ENCODE data around the gene PNPLA3.

PNPLA3 gene

DNA sequence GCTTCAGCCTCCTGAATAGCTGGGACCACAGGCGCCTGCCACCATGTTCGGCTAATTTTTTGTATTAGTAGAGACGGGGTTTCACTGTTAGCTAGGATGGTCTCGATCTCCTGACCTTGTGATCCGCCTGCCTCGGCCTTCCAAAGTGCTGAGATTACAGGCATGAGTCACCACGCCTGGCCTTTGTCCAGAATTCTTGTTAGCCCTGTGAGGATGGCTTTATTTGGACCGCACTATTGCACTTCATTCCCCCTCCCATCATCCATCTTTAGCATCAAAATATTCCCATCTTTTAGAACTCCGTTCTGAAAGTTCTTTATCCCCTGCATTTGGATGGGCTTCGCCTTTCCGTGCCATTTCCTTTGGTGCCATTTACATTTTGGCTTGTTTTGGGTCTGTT is 34.3 kb downstream of the PNPLA3 start:
- DNase-seq (ENCODE audit: low spot score) = no peak

GRCh38 chr22:43964314-43964857 is 40.8 kb downstream of the PNPLA3 start:
- DNase-seq (ENCODE audit: low spot score) = no peak

- DNase-seq (ENCODE audit: low spot score) = no peak
Measured at GRCh38 chr22:43967069-43967468, 43.5 kb downstream of the PNPLA3 start.

DNA sequence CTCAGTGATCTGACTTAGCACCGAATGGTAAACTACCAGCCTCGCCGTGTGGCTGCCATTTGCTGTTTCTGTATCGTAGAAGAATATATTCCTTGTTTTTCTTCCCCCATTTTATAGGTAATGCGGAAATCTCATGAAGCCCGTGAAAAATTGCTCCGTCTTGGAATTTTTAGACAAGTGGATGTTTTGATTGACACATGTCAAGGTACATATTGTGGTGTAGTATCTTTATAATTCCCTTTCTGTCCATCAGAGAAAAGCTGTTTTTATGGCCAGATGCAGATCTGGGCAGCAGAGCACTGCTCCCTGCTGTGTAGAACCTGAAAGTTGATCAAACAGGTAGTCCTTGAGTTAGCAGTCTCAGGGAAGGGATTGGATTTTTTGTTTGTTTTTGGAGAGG is 45.0 kb downstream of the PNPLA3 start:
- no peak for DNase-seq (ENCODE audit: low spot score)

DNA sequence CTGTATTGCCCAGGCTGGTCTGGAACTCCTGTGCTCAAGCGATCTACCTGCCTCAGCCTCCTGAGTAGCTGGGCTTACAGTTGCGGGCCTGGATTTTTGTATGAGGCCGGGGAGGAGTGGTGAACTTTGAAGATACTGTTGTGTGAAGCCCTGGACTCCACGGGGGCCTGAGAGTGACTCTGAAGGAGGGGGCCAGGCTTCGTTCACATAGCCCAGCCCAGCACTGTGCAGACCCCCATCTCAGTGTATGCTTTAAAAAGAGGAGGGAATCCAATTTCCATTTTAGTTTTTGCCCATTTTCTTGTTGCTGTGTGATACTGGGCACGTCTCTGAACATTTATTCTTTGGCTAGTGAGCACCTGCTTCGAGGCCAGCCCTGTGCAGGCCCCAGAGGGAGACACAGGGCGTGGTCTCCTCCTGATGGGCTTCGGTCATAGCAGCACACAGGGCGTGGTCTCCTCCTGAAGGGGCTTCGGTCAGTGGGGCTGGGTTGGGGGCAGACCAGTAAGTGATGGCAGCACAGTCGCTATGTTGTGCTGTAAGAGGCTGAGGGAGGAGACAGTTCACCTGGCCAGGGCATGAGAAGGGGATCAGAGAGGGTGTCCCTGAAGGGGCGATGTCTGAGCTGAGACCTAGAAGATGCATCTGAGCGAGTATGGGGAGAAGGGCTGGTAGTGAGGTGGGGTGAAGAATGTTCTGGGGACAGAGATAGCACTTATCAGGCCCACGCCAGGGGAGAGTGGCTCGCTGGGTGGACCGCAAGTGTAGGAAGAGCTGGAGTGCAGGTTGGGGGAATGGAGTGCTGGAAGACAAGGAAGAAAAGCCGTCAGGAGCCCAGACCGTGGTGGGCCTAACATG is 45.6 kb downstream of the PNPLA3 start:
- no peak for DNase-seq (ENCODE audit: low spot score)

DNA sequence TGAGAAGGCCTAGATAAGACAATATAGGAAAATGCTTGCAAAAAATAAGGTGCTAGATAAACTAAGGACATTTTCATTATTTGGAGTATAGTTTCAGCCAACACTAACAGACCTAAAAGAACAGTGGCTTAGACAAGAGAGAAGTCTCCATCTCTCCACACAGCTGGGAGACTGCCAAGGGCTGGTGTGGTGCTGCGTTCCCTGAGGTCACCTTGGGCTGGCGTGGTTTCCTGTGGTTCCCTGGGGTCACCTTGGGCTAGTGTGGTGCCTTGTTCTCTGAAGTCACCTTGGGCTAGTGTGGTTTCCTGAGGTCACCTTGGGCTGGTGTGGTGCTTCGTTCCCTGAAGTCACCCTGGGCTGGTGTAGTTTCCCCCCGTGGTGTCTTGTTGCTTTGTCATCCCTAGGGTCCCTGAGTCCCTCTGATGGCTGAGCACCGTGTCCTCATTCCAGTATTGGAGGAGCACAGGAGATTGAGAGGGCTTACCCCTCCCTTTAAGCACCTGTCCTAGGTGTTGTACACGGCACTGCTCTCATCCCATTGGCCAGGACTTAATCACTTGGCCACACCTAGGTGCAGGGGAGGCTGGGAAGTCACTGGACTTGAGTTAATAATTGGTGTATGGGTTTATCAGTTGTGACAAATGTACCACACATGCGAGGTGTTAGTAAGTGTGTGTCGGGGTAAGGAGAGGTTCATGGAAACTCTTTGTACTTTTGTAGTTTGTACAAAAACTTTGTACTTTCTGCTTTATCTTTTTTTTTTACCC is 46.6 kb downstream of the PNPLA3 start:
- no peak for DNase-seq (ENCODE audit: low spot score)

GRCh38 chr22:43971112-43971511 is 47.5 kb downstream of the PNPLA3 start:
- no peak for DNase-seq (ENCODE audit: low spot score)

GRCh38 chr22:43972931-43973462 is 49.4 kb downstream of the PNPLA3 start:
- DNase-seq (ENCODE audit: low spot score) = no peak

- DNase-seq (ENCODE audit: low spot score) = no peak
Measured at GRCh38 chr22:43974028-43974545, 50.5 kb downstream of the PNPLA3 start.

DNA sequence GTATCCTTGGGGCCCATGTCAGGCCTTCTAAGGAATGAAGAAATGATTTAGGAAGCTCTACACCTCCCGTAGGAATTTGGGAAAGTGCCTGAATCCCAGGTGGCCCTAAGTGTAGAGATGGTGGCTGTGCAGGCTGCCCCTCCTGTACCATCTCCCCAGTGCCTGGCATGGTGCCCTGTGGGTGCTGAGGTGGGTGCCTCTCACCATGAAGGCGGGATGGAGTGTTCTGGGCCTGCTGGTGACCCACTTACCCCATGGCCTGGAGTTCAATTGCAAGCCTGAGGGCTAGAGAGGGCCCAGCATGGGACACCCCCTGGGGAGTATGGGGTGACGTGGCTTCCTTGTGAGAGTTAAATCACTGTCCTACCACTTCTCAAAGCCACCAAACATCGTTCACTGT is 51.4 kb downstream of the PNPLA3 start:
- no peak for DNase-seq (ENCODE audit: low spot score)

DNA sequence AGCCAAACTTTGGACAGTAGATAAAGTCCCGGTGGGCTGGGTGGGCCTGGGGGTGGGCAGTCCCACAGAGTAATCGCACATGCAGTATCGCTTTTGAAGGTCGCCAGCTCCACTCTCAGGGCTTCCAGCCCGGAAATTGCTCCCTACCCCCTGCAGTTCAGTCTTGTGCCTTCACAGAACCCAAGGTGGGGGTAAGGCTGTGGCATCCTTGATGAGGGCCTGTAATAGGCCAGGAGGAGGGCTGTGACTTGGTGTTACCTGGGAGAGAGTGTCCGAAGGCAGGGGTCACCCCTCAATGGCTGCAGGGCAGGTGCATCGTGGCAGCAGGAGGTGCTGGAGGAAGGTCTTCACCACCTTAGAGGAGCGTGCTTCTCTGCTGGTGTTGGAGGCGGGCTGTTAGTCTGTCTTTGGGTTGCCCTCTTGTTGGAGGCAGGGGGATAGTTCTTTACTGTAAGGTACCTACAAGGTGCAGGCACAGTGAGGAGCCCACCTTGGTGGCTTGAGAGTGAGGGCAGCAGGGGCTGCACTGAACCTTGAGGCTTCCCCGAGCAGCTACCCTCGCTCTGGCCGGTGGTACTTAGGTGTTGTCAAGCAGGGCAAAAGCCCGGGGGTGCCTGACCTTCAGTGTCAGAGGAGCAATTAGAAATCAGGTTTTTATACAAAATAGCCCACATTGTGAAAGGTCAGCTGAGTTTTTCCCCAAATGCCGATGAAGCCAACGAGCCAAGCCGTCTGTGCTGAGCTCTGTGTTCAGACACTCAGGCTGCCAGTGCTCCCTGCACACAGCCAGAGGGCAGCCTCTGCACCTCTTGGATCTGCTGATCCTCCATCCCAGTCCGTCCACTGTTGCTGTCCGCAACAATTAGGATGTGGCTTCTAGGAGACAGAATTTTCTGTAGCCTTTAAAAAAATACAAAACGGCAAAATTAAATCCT is 53.5 kb downstream of the PNPLA3 start:
- no peak for DNase-seq (ENCODE audit: low spot score)

GRCh38 chr22:43978558-43978957 is 55.0 kb downstream of the PNPLA3 start:
- DNase-seq (ENCODE audit: low spot score) = no peak

- no peak for DNase-seq (ENCODE audit: low spot score)
Measured at GRCh38 chr22:43980579-43980978, 57.0 kb downstream of the PNPLA3 start.

DNA sequence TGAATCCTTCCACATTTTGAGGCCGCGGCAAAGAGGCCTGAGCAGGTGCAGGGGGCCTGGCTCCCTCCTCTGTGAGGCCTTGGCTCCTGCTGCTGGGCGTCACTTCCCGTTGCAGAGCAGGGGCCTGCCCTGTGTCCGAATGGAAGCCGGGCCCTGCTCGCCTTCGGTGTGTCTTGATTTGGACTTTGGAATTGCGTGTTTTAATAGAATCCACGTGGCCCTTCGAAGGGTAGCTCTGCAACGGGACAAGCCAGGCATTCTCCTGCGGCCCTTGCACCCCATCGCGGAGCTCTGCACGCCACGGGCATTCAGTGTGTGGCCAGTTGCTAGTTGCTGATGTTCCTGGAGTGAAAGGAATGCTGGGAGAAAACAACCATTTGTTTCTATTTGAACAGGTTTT is 57.4 kb downstream of the PNPLA3 start:
- DNase-seq (ENCODE audit: low spot score) = no peak

- DNase-seq (ENCODE audit: low spot score) = no peak
Measured at GRCh38 chr22:43983808-43984207, 60.2 kb downstream of the PNPLA3 start.

- DNase-seq (ENCODE audit: low spot score) = no peak
Measured at GRCh38 chr22:43985532-43985931, 61.9 kb downstream of the PNPLA3 start.

DNA sequence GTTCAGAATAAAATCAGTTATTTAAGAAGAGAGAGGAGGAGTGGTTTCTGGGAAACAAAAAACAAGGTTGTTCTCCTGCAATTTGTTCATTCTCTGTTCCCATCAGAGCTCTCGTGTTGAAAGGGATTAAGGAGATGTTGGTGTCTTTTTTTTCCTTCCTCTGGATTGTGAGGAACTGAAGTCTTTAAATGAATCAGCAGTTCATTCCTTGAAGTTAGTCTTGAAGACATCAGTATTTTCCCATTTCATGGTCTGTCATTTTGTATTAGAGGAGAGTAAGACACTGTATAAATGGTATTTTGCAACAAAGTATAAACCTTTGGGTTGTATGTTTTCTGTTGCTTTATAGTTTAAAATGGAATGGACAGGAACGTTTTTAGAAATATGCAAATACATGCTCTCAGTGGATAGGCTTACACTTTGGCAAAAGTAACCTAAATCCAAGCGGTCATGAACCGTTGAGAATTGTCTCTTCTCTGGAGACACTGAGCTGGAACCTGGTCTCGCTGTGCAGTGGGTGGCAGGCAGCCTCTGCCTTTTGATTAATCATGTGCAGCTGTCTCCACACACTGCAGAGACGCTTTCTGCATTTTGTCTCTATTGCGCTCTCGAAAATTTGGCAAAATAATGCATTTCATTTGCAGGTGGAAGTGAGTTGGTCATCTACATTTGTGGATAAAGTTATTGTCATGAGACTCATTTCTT is 64.7 kb downstream of the PNPLA3 start:
- DNase-seq (ENCODE audit: low spot score) = no peak

DNA sequence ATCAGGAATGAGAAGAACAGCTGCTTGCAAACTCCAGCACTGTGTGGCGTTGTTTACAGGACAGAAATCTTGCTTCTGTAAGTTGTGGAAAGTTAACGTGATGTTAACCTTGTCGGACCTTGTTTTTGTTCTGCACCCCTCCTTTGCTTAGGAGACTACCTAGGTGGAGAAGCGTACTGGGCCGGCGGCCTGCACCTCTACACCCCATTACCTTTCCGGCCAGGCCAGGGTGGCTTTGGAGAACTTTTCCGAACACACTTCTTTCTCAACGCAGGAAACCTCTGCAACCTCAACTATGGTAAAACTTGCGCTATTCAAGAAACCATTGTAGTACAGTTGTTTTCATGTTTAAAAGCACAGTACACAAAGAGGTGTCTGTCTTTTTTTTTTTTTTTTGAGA is 65.4 kb downstream of the PNPLA3 start:
- no peak for DNase-seq (ENCODE audit: low spot score)

DNA sequence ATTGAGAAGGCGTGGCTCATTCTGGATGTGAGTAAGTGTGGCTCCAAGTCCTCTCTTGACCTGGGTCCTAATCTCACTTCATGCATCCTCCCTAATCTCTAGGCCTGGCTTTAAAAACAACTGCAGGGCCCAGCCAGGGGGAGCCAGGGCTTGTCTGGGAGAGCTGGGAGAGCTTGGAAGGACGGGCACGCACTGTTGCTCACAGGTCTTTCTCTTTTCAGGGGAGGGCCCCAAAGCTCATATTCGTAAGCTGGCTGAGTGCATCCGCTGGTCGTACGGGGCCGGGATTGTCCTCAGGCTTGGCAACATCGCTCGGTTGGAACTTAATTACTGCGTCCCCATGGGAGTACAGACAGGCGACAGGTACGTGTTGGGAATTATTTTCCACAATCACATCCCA is 66.4 kb downstream of the PNPLA3 start:
- no peak for DNase-seq (ENCODE audit: low spot score)

DNA sequence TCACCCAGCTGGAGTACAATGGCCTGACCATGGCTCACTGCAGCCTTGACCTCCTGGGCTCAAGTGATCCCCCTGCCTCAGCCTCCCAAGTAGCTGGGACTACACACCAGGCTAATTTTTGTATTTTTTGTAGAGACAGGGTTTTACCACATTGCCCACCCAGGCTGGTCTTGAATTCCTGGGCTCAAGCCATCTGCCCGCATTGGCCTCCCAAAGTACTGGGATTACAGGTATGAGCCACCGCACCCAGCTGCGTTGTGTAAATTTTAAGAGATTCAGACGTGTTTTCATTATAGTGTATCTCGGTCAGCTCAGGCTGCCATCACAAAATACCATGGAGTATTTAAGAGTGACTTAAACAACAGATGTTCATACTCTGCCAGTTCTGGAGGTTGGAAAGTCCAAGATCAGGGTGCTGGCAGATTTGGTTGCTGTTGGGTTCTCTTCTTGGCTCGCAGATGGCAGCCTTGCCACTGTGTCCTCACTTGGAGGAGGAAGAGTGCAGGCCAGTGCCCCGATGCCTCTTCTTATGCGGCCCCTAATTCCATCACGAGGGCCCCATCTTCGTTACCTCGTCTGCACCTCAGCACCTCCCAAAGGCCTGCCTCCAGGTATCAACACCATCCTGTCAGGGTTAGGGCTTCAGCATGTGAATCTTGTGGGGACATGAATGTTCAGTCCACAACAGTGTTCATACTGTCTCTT is 67.9 kb downstream of the PNPLA3 start:
- no peak for DNase-seq (ENCODE audit: low spot score)
